HG03442 (cell line): ENCODE data around the gene RAB30.
"Not testable (repeated sequence)": the region's sequence is repeated elsewhere in the genome, so short reads cannot be mapped to it uniquely, and the experiment has no call there.

Experiments
- ATAC-seq: cut with Tn5 transposase; IDR thresholded peaks from one replicate; pipeline ENCODE4 v1.9.1; 2021; ENCODE audit warnings: mild to moderate bottlenecking, moderate library complexity; ENCODE audit not compliant: unreplicated experiment

Gene RAB30

DNA sequence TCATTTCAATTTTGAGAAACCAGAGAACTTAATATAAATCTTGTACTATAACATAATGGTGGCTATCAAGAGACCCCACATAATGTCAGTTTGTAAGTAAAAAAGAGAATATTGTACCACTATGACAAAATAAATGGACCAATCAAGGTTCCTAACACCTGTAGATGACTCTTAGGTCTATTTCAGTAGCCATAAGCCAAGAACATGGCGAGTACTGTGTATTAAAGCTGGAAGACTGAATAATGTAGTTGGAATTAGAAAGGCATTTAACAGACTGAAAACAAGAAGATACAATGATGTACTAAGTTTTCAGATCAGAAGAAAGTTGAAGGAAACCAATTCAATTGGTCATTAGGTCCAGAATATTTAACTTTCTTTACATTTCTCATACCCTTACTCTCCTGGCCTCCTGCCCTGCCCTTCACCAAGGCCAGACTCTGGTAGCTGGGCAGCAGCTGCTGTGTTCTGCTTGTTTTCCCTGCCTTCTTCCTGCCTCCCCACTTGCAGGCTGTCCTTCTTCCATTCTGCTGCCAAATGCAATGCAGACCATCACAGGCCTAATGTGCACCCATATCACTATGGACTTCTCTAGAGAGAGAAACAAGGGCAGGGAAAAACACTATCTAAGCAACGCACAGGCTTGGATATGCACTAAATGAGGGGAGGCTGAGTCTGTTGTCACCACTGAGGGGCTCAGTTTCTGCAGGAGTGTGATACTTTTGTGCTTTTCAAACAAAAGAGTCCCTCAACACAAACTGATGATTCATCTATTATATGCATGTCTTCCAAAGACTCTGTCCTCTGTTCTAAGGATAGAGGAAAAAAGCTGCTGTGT, 60.1 kb downstream of the RAB30 start:
- ATAC-seq = no peak

GRCh38 chr11:83009999-83010398, 61.7 kb downstream of the RAB30 start:
- no peak for ATAC-seq

- not testable (repeated sequence) for ATAC-seq
These were observed 62.6 kb downstream of the RAB30 start for GRCh38 chr11:83009136-83009535.

DNA sequence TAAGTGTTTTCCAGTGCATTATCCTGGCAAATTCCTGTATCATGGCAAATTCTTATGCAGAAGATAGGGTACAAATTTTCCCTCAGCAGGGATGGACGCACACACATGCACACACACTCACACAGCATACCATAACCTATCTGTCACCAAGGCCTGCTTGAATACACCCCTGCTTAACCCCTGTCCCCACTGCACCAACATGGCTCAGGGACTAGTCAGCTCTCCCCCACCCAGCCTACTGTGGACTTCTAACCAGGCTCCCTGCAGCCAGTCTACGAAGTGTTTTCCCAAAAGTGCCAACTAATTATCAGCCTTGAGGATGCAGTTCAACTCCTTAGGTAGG, 63.1 kb downstream of the RAB30 start:
- no peak for ATAC-seq

DNA sequence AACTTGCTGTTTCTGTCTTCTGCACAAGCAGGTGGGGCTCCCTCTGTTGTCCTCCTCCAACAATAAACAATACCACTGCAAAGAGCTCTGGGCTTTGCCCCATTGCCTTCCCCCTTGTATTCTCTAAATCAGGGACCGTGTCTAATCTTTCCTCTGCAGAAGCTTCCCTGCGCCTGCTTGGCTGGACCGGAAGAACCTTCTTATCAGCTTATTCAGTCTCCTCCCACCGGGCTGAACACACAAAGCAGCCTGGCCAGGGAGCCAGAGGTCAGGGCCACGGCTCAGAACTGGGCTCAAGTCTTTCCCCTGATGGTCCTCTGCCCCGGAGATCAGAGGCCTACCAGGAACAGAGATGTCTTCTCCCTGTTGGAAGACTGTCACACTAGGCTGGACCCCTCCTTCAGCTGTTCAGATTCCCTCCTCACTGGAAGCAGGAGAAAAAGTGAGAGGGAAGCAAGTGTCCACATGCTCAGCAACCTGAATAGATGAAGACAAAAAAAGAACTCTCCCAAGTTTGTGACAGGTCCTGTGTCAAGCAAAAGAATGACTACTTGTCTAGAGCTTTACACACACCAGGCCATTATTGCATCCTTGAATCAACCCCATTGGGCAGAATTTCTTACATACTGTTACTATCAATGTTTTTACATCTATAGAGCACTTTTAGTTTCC, 63.7 kb downstream of the RAB30 start:
- peak; percentile 44 for ATAC-seq

GRCh38 chr11:83007477-83007876, 64.2 kb downstream of the RAB30 start:
- no peak for ATAC-seq

DNA sequence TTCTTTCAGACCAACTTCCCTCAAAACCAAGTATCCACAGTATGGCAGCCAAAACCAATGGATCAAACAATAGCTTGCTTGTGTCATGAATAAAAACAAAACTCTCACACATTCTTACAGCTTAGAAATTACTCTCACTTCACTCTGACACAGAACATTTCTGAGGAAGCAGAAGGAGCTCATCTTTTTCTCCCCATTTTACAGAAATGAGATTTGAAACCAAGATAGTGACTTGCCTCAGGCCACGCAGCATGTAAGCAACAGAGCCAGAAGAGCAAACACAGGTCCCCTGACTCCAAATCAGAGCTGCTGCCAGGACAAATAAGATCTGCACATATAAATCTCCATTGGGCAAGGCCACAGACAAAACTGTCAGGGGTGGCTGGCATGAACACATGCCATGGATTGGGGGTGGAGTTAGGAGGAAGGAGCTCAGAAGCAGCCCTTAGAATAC, 64.8 kb downstream of the RAB30 start:
- peak; percentile 72 for ATAC-seq

DNA sequence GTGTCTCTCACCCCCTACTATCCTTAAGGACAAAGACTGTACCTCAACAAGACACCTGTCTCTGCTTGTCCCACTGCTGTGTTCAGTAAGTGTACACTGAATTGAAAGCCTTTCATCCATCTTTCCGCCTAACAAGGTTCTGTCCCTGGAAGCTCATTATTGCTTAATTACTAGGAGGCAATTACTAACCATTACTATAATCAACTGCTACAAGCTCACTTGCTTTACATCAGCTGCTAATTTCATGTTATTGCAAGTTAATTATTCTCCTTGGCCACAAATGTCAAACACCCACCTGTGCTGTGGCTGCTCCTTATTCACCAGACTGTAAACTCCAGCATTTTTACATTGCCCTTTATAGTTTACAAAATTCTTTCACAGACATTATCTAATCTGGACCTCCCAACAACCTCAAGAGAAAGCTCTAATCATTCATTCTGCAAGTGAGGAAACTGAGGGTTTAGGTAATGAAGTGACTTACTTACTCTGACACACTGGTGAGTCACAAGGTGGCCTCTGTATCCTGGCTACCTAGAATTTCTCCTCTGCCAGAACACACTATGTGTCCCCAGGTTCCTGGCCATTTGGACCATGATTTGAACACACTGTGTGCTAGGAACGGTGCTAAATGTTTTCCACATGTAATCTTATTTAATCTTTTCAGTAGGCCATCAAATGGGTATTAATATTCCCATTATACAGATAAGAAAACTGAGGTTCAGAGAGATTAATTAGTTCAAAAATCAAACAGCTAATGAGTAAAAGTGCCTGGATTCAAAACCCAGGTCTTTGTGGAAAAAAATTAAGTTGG, 66.7 kb downstream of the RAB30 start:
- ATAC-seq = no peak

DNA sequence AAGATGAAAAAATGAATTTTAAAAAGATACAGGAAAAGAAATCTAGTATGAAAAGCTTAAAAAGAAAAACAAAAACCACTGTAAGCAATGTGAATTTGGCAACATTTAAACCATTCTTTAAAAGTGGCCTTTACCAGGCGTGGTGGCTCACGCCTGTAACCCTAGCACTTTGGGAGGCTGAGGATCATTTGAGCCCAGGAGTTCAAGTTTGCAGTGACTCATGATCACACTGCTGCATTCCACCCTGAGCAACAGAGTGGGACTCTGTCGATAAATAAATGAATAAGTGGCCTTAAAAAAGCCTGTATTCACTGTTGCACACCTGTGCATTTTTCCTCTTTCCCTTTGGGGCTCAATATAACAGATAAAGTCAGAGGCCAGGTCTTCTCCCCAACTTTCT, 69.2 kb downstream of the RAB30 start:
- no peak for ATAC-seq

DNA sequence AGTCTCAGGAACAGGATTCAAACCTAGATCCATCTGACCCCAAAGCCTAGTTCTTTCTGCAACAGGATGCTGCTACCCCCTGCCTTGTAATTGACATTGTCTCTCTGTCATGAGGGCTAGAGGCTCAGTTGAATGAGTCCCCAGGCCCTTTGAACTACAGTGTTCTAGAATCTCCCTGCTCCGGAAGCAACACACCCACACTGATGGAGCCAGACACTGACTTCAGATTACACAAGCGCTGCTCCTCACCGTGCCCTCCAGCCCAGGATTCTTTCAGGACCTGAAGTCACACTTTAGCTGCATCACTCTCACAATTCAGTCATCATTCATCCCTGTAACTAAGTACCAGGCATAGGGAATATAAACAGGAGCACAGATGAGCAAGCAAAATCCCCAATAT, 69.6 kb downstream of the RAB30 start:
- no peak for ATAC-seq

GRCh38 chr11:83000381-83000780, 71.3 kb downstream of the RAB30 start:
- no peak for ATAC-seq

GRCh38 chr11:82999232-82999631, 72.5 kb downstream of the RAB30 start:
- ATAC-seq = no peak

DNA sequence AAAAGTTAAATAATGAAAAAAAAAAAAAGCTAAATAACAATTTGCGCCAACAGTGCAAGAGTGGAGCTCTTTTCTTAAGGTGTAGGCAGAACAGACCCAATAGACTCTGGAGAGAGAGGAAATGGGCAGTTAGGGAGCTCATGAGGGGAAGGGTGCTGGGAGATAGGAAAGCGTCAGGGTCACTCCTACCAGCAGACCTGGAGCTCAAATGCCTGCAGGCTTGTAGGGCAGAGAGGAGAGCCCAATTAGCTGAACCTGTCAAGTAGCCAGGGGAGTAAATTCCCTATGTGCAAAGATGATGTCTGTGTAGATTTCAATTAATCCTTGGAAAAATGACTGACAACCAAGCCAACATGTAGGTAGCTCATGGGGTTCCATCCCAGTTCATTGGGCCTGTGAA, 73.0 kb downstream of the RAB30 start:
- no peak for ATAC-seq

GRCh38 chr11:82996966-82997606, 74.6 kb downstream of the RAB30 start:
- ATAC-seq = peak; percentile 94

GRCh38 chr11:82995754-82996398, 75.8 kb downstream of the RAB30 start:
- peak; percentile 44 for ATAC-seq

DNA sequence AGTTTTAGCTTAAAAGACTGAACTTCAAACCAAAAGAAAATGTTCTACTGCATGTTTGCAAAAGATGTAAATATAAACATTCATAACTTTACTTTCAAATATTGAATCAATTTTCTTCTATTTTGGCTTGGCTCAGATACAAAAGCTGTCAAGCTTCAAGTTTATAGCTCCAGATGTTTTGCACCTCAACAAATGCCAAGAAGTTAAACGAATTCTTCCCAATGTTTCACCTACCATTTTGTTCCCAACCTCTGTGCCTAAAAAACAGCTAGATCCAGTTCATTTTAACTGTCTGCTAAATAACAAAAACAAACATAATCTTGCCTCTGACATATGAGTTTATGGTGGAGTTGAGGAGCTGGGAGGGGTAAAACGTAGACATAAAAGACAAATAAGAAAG, 76.5 kb downstream of the RAB30 start:
- no peak for ATAC-seq

GRCh38 chr11:82994604-82995230, 77.0 kb downstream of the RAB30 start:
- no peak for ATAC-seq

GRCh38 chr11:82992223-82992622, 79.5 kb downstream of the RAB30 start:
- no peak for ATAC-seq

DNA sequence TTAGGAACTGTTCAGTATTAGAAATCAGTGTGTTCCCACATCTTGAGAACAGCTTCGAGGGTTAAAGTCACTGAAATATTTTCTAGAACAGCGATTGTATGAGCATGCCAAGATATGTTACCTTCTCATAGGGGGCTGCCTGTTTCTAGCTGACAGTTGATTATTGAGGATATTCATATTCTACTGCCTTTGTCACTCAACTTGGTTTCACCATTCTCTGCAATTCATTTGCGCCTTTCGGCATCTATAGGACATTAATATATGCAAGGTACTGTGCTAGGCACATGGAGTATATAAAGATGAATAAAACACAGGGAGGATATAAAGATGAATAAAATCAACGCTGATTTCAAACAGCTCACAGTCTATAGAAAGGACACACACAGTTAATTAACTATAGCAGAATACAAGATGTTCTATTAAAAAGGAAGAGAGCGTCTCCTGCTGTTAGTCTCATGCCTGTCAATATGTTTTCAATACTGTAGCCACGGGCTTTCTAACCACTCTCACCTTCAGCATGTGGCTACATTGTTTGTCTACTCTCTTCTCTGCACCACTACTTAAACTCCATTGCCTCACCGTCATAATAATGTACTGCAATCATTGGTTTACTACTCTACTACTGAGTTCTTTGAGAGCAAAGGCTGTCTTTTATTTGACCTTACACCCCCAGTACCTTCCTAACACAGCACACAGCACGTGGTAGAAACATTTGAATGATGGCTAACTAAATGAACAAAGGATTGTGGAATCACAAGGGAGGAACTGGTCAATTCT, 81.9 kb downstream of the RAB30 start:
- ATAC-seq = no peak
